Activated CD4-positive, CD25-positive, alpha-beta regulatory T cell treated with anti-CD3 and anti-CD28 coated beads, Interleukin-2, amount 50 U/mL, for 72 hours (primary cell): ENCODE data around the gene CELF4.

ENCODE experiments used
- DNase-seq: peaks from one replicate; pipeline ENCODE4 v3.0.0; 2021

CELF4 gene

DNA sequence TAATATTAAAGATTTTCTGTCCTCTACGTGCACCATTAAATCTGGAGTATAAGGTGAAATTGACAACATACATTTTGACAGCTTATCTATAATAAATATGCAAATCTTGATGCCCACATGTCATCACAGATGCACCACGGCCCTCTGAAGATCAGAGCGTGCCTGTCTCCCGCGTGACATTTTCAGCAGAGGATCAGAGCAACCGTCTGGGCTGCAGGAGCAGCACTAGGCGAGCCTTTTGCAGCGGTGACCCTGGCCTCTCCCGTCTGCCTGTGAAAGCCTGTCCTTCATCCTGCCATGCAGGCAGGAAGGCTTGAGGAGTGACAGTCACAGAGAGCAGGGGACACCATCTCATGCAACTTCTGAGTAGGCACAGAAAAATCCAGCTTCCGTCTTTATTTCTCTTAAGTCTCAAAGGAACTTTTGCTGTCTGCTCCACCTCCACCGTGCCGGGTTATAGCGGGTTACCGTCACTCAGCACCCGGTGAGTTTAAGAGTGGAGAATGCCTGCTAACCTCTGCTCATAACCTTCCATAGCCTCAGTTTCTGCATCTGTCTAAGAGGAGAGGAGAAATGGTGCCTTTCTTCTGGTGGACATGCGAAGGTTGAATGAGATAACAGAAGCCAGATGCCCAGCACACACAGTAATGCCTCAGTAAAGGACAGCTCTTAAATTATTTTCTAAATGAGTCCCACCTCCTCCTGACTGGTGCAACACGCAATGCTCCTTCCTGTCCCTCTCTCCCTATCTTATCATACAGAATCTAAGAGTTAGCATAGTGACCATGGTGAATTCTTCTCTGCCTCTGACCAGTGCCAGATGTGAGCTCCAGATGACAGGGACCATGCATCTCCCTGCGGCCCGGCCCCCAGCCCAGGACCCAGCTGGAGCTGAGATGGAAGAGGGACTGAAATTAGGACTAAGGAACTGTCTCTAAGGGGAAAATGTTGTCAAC is 43.8 kb downstream of the CELF4 start:
- no peak for DNase-seq

DNA sequence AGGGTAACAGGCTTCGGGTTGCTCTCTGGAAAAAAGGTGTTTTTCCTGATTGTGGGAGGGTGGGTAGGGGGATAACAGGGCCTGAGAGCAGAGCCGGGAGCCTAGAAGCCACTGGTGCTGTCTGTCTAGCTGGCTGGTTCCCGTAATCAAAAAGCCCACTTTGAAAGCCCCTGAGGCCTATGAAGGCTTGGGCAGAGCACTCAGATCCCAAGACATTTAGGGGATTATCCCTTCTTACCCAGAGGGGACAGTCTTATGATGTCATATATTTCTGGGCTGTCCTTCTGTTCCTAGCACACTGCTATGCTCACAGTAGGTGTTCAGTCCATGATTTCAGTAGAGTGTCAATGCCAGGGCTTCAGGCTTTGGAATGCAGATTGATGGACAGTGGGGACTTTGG is 45.1 kb downstream of the CELF4 start:
- DNase-seq: no peak

DNA sequence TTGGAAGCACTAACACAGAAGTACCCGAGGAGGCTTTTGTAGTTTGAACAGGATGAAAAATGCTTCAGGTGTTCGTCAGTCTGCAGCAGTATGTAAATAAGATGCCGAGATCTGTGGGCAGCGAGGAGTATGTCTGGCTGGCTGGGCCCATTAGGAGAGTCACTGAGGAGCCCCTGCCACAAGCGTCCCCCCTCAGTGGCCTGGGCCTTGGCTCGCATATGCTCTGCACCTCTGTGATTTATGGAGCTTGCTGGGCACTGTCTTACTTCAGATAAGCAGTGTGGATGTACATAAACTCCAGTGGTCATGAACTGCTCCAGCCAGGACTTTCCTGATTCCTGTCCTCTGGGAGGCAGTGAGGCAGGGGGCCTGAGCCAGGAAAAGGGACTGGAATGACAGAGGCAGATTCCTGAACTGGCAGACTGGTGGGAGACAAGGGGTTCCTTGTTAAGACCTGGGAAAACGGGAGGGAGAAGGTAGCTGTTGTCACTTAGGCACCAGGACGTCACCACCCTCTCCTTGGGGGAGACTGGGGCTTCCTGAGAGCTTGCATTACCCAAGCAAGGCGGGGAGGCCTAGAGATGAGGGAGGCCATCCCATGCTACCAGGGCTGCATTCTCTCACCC is 46.0 kb downstream of the CELF4 start:
- DNase-seq: no peak

DNA sequence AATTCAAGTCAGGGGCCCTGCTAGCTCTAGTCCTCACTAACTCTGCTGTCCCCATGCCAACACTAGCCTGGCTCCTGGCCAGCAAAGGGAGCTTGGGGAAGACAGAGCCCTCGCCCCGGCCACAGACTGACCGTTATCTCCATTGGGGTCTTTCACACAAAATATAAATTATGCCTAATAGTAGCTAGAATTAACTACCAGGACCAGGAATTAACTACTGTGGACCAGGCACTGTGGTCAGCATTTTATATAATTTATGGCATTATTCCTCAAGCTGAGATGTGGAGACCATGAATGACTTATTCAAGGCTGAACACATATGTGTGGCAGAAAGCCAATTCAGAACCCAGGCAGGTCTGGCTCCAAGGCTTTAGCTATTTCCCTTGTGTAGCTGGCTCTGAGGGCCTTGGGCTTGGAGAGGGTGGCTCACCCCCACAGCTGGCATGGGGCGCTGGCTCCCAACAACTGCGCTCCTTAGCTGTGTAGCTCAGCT is 49.2 kb downstream of the CELF4 start:
- DNase-seq: no peak

- DNase-seq: no peak
Observed at GRCh38 chr18:37514953-37515352, 50.6 kb downstream of the CELF4 start.

DNA sequence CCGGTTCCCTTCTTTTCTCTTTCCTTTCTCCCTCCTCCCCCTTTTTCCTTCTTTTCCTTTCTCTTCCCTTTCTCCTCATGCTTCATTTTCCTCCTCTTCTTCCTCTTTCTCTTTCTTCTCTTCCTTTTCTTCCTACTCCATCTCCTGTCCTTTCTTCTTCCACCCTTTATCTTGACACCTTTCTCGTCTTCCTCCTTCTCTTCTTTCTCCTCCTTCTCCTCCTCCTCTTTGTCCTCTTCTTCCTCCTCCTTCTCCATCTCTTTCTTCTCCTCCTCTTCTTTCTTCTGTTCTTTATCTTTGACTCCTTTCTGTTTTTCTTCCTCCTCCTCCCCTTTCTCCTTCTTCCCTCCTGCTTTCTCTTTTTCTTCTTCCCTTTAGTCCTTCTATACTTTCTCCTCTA is 53.2 kb downstream of the CELF4 start:
- no peak for DNase-seq

DNA sequence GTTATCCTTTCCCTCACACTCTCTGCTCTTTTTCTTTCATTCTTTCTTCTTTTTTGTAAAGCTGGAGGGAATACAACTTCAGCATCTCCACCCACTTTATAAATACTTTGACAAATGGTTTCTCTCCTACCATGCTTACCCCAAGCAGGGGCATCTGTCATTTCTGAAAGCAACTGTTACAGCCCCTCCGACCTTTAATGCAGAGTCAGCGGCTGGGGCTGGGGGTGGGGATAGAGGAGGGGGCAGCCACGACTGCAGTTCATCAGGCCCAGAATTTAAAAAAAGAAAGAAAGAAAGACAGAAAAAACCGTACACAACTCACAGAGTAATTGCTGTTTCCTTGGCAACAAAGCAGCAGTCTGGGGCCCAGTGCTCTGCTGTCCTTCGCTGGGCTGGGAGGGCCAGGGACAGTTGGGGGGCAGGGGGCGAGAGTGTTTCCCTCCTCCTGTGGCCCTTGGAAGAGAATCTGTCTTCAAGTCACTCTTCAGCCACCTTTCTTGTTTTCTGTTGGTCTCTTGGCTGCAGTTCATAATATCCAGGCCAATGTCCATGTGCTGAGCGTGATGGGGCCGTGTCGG is 53.8 kb downstream of the CELF4 start:
- no peak for DNase-seq

DNA sequence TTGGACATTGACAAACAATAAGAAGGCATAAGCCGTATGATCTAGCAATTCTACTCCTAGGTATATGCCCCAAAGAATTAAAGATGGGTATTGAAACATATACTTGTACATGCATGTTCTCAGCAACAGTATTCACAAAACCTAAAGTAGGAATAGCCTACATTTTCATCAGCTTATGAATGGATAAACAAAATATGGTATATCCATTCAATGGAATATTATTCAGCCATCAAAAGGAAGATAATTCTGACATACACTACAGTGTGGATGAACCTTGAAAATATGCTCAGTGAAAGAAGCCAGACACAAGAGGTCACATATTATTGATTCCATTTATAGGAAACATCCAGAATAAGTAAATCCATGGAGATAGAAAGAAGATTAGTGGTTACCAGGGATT is 56.0 kb downstream of the CELF4 start:
- DNase-seq: no peak

DNA sequence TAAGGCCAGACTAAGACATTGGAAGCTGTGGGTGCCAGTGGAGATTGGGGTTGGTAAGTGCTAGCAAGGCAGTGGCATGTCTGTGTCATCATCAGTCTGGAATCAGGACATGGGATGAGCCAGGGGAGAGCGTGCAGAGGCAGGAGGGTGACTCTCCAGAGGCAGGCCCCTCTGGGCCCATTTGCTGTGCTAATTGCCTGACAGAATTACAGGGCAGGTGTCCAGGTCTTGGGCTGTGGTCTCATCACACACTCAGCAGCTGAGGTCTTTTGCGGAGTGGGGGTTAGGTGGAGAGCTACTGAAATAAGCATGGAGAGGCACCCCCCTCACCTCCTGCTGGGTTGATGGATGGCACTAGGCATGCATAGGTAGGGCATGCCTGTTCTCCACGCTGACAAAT is 57.4 kb downstream of the CELF4 start:
- no peak for DNase-seq

GRCh38 chr18:37507239-37507638 is 58.4 kb downstream of the CELF4 start:
- DNase-seq: no peak

GRCh38 chr18:37506001-37506400 is 59.6 kb downstream of the CELF4 start:
- DNase-seq: no peak

DNA sequence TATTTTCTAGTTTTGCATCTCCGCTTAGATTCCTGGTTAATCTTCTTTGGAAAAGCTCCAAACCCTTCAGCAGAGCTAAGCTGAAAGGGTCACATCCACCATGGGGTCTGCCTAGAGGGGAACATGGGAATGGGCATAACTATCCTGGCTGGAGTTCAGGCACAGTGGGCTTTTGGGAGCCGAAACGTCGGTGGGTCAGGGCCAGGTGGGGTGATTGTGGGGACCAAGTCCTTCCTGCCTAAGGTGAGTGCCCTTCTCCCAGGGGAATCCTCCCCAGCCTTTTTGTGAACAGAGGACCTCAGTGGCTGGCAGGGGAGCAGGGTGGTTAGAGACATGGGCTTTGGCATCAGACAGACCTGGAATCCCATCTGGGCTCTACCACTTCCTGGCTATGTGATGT is 60.3 kb downstream of the CELF4 start:
- DNase-seq: no peak

GRCh38 chr18:37502601-37503000 is 63.0 kb downstream of the CELF4 start:
- no peak for DNase-seq

GRCh38 chr18:37502036-37502435 is 63.6 kb downstream of the CELF4 start:
- DNase-seq: no peak

DNA sequence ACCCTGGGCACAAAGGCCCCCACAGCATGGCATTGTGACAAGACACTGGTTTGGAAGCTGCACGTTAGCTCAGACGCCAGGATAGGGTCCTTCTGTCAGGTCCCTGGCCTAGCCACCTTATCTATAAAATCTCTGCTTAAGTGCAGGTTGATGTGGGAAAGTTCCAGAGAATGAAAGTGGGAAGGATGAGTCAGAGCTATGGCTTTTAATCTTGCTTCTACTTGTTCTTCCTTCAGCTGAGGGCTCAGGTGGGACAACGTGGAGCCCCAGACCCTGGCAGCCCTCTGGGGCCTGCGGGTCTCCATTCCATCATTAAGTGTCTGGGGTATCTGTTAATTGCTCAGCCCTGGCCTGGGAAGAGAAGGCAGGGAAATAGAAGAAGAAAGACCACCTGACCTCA is 64.5 kb downstream of the CELF4 start:
- no peak for DNase-seq

DNA sequence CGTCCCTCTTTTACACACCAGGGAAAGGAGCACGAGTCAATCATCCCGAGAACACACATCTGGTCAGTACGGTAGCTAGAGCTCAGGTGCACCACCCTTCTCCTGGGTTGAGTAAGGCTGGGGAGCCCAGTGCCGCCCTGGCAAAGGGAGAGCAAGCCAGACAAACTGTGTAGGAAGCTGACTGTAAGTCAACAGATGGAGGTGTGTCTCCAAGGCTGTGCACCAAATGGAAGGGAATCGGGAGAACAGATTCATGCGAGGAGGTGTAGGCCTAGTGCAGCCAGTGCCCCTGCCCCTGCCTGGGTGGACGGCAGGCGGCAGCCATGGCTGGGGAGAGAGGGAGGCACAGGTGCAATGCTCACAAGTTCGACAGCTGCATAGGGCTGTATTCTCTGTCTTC is 65.7 kb downstream of the CELF4 start:
- no peak for DNase-seq

- no peak for DNase-seq
Observed at GRCh38 chr18:37499044-37499443, 66.6 kb downstream of the CELF4 start.

- no peak for DNase-seq
Observed at GRCh38 chr18:37497853-37498518, 67.6 kb downstream of the CELF4 start.

- no peak for DNase-seq
Observed at GRCh38 chr18:37496568-37496967, 69.0 kb downstream of the CELF4 start.

DNA sequence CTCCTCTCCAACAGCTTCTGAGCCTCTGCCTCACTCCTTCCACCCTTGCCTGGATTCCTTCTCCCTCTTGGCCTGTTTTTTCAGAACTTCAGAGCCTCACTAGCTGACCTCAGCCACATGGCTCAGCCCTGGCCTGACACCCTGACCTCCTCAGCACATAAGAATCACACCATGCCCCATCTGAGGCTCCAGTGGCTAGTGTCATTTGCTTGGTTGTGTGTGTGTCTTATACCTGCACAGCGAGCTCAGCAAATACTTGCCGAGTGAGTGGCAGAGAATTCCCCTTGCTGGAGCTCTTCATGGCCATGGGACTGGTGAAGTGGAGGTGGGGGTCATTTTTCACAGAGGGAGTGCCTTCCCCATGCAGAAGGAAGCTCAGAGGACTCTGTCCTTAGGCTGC is 70.2 kb downstream of the CELF4 start:
- DNase-seq: no peak

GRCh38 chr18:37494406-37494805 is 71.2 kb downstream of the CELF4 start:
- DNase-seq: no peak

DNA sequence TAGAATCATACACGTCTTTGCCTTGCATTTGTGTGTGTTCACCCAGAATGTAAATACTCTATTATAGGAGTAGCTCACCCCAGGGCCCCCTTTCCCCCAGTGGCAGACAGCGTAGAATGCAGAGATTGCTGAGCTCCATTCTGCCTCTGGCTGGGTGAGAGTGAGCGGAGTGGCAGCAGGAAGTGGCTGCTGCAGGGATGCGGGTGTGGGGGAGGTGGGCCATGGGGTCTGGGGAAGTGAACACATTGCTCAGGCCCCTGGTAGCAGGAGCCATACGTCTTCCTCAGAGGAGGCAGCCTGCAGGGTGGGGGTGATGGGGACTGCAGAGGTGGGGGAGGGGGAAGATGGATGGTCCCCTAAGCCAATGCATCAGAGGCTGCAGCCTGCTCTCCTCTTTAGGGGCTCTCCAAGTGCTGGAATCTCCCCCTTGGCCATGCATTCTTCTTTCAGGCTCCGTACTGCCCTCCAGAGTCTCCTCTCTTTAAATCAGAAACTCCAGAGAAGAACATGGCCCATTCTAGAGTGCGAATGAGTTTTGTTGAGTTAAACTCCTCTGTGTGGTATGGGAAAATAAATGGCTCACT is 72.2 kb downstream of the CELF4 start:
- DNase-seq: no peak

GRCh38 chr18:37492952-37493351 is 72.6 kb downstream of the CELF4 start:
- no peak for DNase-seq
